NCI-H2107 (cell line): ENCODE results near the gene ADCY4.
"Not testable (repeated sequence)": the region's sequence is repeated elsewhere in the genome, so short reads cannot be mapped to it uniquely, and the experiment has no call there.

ENCODE experiments used
- DNase-seq: peaks from one replicate; lab custom pipeline; 2025; lab: John Stamatoyannopoulos, UW

The ADCY4 gene

DNA sequence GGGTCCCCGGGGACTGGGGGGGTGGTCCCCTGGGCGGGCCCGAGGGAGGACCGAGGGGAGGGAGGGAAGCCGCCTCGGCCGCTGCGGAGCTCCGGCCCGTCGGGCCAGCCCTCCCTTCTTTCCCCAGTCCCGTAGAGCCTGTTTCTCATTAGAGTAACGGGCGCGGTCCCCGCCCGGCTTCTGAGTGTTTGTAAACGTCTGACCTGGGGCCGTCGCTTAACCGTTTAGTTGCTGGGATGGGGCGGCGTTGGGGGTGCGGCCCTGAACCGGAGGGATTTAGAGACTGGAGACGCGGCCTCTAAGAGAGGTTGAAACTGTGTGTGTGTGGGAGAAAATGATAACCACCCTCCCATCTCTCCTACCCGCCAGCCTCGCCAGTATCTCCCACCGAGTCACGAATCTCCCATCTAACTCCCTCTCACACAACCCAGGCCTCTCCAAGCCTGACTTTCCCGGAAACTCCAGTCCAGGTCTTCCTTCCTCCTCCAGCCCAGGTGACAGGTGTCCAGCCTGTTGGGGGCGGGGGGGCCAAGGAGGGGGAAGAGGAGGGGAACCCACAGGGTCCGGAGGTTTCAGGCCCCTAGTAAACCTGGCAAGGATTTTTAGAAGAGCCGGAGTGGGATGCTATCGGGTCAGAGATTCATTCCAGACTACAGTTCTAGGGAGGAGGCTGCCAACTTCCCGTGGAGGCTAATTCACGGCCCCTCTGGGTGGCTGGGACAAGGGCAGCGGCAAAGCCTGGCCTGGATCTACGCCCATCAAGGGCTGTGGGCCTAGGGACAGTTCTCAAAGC, 32.0 kb upstream of the ADCY4 start:
- peak; percentile 98 for DNase-seq

GRCh38 chr14:24366413-24366720, 31.5 kb upstream of the ADCY4 start:
- no peak for DNase-seq

DNA sequence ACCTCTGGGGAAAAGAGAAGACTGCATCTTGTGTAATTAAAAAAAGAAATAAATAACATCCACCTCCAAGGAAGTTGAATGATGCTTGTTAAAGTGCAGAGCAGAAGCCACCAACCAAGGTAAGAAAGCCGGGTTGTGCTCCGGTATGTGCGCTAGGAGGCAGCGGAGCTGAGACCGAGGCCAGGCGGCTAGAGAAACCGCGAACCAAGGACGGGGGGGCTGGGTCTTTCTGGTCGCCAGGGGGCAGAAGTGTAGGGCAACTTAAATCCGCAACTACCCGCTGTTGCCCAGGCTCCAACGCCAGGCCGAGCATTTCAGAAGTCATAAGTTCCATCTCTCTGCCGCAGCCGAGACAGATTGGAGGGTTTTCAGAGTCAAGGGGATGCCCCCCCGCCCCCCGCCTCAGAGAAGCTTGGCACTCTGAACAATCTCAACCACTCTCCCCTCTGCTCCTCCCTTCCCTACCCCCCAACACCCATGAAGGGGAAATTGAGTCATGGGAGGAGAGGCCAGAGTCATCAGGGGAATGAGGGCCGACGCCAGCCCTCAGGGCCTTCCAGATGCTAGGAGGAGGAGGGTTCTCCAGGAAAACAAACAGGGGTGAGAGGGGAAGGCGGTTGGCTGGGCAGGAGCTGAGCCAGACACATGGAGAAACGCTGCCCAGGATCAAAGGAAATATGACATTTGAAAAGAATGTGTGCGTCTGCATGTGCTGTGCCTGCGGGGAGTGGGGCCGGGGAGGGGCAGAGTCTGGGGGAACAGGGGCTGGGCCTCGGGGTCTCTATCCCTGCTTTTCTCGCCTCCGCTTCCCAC, 30.9 kb upstream of the ADCY4 start:
- peak; percentile 83 for DNase-seq

DNA sequence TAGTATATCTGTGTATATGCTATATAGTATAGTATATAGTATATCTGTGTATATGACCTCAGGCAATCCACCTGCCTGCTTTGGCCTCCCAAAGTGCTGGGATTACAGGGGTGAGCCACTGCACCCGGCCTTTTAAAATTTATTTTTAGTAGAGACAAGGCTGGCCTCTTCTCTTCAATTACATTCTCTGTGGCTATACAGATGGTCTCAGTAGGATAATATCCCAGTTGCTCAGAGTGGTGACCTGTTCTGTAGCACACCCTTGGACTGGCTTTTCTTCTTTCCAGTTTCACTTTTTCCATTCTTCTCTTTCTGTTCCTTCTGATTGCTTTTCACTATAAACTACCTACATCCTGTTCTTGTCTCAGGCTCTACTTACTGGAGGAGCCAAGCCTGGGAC, 30.0 kb upstream of the ADCY4 start:
- no peak for DNase-seq

GRCh38 chr14:24363401-24363800, 28.5 kb upstream of the ADCY4 start:
- DNase-seq = no peak

GRCh38 chr14:24362241-24362960, 27.5 kb upstream of the ADCY4 start:
- no peak for DNase-seq

- no peak for DNase-seq
Observed at GRCh38 chr14:24361326-24361725, 26.5 kb upstream of the ADCY4 start.

GRCh38 chr14:24360281-24360680, 25.4 kb upstream of the ADCY4 start:
- DNase-seq = no peak

- no peak for DNase-seq
Observed at GRCh38 chr14:24356208-24356607, 21.3 kb upstream of the ADCY4 start.

DNA sequence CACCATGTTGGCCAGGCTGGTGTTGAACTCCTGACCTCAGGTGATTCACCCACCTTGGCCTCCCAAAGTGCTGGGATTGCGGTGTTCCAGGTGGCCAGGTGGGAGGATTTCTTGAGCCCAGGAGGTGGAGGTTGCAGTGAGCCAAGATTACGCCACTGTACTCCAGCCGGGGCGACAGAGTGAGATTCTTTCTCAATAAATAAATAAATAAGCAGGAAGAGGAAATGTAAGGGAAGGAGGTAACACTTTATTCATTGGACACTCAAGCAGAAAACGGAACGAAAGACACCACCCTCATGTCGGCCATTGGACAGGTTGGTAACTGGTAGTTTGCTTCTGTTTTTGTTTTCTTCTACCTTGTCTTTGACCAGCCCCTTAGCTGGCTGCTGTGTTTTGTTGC, 20.1 kb upstream of the ADCY4 start:
- DNase-seq = no peak

DNA sequence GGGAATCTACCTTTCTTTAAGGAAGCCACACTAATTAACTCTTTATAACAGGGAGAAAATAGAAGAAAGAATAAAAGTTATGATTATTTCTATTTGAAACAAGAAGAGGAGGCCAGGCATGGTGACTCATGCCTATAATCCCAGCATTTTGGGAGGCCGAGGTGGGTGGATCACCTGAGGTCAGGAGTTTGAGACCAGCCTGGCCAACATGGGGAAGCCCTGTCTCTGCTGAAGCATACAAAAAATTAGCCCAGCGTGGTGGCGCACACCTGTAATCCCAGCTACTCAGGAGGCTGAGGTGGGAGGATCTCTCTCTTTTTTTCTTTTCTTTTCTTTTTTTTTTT, 19.6 kb upstream of the ADCY4 start:
- DNase-seq = not testable (repeated sequence)

- no peak for DNase-seq
Observed at GRCh38 chr14:24353559-24354481, 18.9 kb upstream of the ADCY4 start.

DNA sequence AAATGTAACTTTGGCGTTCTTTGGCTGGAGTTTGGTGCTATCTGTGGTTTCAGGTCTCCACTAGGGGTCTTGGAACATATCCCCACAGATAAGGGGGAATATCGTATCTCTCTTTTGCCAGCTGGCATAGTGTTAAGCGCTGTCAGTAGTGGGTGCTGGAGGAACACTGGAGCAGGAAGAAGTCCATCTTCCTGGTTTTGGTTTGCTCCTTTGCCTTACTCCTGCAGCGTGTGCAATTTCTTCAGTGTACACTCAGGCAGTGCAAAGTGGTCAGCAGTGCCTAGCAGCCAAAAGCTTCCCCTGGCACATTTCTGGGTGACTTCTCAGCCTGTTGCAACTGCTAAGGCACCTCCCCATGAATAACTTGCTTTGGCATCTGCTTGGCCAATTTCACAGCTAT, 16.6 kb upstream of the ADCY4 start:
- no peak for DNase-seq

- DNase-seq = no peak
Observed at GRCh38 chr14:24349742-24350141, 14.9 kb upstream of the ADCY4 start.

GRCh38 chr14:24348186-24348585, 13.3 kb upstream of the ADCY4 start:
- DNase-seq = no peak

GRCh38 chr14:24347134-24347533, 12.3 kb upstream of the ADCY4 start:
- DNase-seq = no peak

DNA sequence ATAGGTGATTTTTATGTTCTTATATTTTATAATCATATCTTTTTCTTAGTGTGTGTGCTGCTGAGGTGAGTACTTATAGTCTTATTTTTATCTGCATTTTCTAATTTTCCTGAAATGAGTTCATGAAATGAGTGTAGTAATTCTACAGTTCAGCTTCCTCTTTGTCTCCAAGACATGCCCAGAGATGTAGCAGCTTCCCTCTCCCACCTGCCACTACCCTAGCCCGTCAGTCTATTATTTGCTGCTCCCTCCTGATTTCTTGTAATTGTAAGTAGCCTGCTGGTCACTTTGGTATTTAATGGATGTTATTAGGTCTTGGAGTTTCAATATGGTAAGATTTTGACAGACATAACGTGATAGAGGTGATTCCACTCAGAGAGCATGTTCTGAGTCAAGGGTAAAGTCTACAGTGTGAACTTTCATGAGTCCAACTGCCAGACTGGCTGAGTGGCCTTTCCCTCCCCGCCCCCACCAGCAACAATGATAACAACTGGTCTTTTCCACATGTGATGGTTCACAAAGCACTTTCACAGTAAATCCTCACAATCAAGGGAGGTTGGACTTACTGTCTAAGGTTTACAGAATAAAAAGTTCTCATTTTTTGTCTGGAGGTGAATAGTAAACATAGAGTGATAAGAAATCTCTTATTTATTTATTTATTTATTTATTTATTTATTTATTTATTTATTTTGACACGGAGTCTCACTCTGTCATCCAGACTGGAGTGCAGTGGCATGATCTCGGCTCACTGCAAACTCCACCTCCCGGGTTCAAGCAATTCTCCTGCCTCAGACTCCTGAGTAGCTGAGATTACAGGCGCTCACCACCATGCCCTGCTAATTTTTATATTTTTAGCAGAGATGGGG, 9.2 kb upstream of the ADCY4 start:
- DNase-seq = no peak

DNA sequence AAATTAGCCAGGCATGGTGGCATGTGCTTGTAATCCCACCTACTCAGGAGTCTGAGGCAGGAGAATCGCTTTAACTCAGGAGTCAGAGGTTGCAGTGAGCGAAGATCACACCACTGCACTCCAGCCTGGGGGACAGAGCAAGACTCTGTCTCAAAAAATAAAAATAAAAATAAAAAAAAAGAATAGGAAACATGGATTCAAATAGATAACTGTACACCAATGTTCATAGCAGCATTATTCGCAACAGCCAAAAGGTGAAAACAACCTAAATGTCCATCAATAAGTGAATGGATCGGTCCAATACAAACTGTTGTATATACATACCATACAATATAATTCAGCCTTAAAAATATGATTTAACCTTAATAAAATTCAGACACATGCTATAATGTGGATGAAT, 8.0 kb upstream of the ADCY4 start:
- no peak for DNase-seq

GRCh38 chr14:24340606-24341005, 5.7 kb upstream of the ADCY4 start:
- no peak for DNase-seq

DNA sequence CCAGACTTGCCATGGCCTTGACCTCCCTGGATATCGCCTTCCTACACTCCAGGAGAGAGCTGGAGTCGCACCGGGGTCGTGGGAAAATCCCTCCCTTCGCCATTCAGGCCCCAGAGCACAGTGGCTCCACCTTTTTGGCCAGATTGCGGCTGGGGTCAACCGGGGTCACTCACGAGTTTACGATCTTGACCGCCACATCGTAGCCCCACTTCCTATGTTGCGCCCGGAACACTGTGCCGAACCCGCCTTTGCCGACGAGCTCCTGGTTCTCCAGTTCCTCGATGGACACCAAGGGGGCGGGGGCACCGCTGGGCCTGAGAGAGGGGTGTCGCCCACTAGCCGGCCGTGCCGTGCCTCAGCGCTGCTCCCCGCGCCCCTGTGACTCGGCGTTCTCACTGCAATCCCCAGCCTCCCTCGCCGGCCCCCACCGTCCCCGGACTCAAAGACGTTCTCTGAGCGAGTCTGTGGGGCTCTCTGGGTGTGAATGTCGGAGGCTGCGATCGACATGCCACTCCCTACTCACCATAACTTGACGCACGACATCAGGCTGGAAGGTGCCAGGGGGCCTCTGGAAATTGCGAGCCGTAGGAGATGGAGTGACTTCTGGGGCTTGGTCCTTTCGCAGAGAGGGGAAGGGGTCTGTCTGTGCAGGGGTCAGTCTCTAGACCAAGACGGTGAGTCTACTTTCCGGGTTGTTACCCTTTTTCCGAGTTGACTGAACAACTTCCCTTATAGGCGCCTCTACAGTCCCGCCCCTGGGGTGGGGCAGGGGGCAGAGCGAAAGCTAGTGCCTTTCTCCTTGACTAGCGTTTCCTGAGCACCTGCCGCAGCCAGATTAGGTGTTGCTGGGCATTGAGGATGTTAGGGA, 4.6 kb upstream of the ADCY4 start, which contains the start of gene RIPK3:
TSS of gene RIPK3 (minus strand) at position 708 of the 868 bp plus-strand sequence. CDS start at position 543, 165 bp downstream.
- no peak for DNase-seq
